ENCODE data around the gene LGR4.
"Not testable (repeated sequence)": the region's sequence is repeated elsewhere in the genome, so short reads cannot be mapped to it uniquely, and the experiment has no call there.

The LGR4 gene, protein sequence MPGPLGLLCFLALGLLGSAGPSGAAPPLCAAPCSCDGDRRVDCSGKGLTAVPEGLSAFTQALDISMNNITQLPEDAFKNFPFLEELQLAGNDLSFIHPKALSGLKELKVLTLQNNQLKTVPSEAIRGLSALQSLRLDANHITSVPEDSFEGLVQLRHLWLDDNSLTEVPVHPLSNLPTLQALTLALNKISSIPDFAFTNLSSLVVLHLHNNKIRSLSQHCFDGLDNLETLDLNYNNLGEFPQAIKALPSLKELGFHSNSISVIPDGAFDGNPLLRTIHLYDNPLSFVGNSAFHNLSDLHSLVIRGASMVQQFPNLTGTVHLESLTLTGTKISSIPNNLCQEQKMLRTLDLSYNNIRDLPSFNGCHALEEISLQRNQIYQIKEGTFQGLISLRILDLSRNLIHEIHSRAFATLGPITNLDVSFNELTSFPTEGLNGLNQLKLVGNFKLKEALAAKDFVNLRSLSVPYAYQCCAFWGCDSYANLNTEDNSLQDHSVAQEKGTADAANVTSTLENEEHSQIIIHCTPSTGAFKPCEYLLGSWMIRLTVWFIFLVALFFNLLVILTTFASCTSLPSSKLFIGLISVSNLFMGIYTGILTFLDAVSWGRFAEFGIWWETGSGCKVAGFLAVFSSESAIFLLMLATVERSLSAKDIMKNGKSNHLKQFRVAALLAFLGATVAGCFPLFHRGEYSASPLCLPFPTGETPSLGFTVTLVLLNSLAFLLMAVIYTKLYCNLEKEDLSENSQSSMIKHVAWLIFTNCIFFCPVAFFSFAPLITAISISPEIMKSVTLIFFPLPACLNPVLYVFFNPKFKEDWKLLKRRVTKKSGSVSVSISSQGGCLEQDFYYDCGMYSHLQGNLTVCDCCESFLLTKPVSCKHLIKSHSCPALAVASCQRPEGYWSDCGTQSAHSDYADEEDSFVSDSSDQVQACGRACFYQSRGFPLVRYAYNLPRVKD

DNA sequence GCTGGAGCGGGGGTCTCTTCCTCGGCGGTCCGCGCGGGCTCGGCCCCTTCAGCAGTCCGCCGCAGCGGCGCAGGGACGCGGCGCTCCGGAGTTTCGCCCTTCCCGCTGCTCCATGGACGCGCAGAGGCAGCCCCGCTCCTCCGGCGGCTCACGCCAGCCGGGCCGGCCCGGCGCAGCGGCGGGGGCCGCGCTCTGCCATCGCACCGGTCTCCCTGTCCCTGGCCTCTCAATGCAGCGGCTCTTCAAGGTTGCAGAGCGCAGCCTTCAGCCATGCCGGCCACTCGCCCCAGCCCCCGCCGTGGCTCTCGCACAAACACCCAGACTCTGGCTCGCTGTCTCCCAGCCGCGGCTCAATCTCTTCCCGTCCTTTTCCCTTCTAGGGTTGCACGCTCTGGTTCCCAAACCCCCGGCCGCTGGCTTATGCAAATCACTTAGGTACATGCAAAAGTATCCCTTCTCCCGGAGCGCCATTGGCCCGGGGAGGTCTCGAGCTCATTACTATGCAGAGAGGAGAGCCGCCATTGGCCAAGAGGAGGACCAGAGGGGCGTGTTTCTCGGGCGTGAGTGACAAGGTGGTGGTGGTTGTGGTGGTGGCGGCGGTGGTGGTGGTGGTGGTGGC lies at the start of gene LGR4:
Gene LGR4 (minus strand): TSS at position 393 of the 619 bp plus-strand sequence. CDS start 488 bp downstream, outside the sequence.
- Histone ChIP-seq H3K36me3 (ENCODE audit: insufficient read depth, low read length) (no peaks in the 10 kb centered on the region), H3K9ac (ENCODE audit: low read depth, low read length) (peak within 1 kb of the TSS; percentile 96), H3K4me1 (ENCODE audit: insufficient read depth, low read length) (peaks cover 20% of the 10 kb centered on the region), H3K9me3 (ENCODE audit: control insufficient read depth, insufficient read depth, low read length) (no peaks in the 10 kb centered on the region)

DNA sequence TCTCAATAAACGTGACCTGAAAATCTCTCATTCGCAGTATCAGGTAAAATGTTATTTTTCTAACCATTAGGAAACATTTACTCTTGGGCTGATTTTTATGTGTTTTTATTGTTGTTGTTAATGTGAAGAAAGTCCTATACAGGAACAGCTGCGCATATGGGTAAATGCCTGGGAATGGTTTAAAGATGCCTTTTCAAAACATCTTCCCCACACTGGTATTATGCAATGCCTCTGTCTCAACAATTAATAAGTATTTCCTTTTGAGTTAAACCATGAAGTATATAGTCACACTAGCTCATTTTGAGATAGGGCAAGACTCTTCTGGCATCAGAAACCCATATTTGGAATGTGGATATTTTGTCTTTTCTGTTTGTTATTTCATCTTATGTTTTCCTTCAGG lies 47.6 kb upstream of the LGR4 start:
- H3K4me1 ChIP-seq (ENCODE audit: insufficient read depth, low read length): no peaks in the 10 kb centered on the region
- H3K9ac ChIP-seq (ENCODE audit: low read depth, low read length): no peak overlapping the region
- no peaks in the 10 kb centered on the region for H3K9me3 ChIP-seq (ENCODE audit: control insufficient read depth, insufficient read depth, low read length)
- H3K36me3 ChIP-seq (ENCODE audit: insufficient read depth, low read length): no peaks in the 10 kb centered on the region

DNA sequence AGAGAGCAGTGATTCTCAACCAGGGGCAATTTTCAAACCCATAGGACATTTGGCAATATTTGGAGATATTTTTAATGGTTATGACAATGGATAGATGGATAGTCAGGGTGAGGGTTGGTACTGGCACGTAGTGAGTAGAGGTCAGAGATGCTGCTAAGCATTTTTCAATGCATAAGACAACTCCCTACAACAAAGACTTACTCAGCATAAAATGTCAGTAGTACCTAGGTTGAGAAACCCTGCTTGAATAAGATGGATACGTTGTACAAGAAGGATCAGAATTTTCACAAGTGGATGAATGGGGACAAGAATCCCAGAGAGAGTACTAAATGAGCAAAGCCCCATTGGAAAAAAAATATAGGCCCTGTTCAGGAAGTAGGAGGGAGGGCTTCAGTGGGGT lies 45.9 kb upstream of the LGR4 start:
- H3K9ac ChIP-seq (ENCODE audit: low read depth, low read length): no peak overlapping the region
- no peaks in the 10 kb centered on the region for H3K9me3 ChIP-seq (ENCODE audit: control insufficient read depth, insufficient read depth, low read length)
- H3K36me3 ChIP-seq (ENCODE audit: insufficient read depth, low read length): no peaks in the 10 kb centered on the region
- H3K4me1 ChIP-seq (ENCODE audit: insufficient read depth, low read length): no peaks in the 10 kb centered on the region

DNA sequence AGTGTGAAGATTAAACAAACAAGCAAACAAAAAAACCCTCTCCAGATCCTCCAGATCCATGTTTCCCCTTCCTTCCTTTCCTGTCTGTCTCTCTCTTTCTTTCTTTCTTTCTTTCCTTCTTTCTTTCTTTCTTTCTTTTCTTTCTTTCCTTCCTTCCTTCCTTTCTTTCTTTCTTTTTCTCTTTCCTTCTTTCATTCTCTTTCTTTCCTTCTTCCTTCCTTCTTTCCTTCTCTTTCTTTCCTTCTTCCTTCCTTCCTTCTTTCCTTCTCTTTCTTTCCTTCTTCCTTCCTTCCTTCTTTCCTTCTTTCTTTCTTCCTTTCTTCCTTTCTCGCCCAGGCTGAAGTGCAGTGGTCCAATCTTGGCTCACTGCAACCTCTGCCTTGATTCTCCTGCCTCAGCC lies 44.9 kb upstream of the LGR4 start:
- not testable (repeated sequence) for H3K36me3 ChIP-seq (ENCODE audit: insufficient read depth, low read length); H3K4me1 ChIP-seq (ENCODE audit: insufficient read depth, low read length); H3K9me3 ChIP-seq (ENCODE audit: control insufficient read depth, insufficient read depth, low read length); H3K9ac ChIP-seq (ENCODE audit: low read depth, low read length)

DNA sequence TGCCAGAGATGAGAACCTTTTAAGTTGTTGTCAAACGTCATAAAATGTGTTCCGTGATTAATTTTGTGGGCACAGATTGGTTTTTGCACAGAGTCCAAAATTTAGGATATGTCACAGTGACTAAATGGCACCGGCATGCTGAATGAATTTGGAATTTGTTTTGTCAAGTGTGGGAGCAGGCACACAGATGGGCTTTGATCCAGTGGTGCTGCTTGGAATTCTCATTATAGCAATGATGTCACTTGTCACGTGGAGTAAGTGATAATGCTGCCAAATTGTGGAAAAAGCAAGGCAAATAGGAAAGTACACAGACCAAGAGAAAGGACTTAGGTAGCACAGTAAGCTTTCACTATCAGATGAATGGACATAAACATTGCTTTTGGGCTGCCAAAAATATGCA lies 42.0 kb upstream of the LGR4 start:
- H3K9ac ChIP-seq (ENCODE audit: low read depth, low read length): no peak overlapping the region
- H3K4me1 ChIP-seq (ENCODE audit: insufficient read depth, low read length): no peaks in the 10 kb centered on the region
- no peaks in the 10 kb centered on the region for H3K9me3 ChIP-seq (ENCODE audit: control insufficient read depth, insufficient read depth, low read length)
- no peaks in the 10 kb centered on the region for H3K36me3 ChIP-seq (ENCODE audit: insufficient read depth, low read length)

DNA sequence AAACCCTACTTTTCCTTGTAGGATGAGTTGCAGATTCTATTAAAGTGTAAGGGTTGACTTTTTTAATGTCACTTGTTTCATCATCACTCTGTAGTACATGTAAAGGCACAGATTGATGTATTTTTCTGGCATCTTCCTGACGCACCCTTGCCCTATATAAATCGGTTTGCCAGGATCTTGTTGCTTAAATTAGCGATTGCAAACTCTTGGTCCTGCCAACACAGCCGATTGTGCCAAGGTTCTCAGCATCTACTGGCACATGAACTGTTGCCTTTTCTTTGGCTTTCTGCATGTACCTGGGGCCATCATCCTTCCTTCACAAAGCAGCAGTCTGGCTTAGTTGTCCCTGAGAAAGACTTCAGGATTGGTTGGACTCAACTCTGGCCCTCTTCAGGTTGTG lies 41.5 kb upstream of the LGR4 start:
- Histone ChIP-seq H3K9ac (ENCODE audit: low read depth, low read length) (no peak overlapping the region), H3K9me3 (ENCODE audit: control insufficient read depth, insufficient read depth, low read length) (no peaks in the 10 kb centered on the region), H3K36me3 (ENCODE audit: insufficient read depth, low read length) (no peaks in the 10 kb centered on the region), H3K4me1 (ENCODE audit: insufficient read depth, low read length) (no peaks in the 10 kb centered on the region)

DNA sequence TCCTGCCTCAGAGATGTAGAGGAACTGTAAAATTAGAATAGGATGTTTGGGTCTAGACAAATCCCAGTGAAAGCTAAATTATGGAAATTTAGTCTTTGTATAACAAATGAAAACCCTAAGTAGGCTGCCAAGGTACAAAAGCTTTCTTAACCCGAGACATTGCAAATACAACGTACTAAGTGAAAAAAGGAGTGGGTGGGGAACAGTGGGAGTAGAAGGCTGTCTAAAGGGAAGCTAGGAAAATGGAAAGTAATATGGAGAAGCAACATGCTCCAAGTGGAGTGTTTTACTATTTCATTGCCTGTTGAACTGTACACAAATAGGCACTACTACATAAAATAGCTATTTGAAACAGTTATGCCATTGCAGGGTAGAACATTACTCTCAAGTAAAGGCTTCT lies 40.8 kb upstream of the LGR4 start:
- no peaks in the 10 kb centered on the region for H3K9me3 ChIP-seq (ENCODE audit: control insufficient read depth, insufficient read depth, low read length)
- H3K9ac ChIP-seq (ENCODE audit: low read depth, low read length): no peak overlapping the region
- no peaks in the 10 kb centered on the region for H3K36me3 ChIP-seq (ENCODE audit: insufficient read depth, low read length)
- no peaks in the 10 kb centered on the region for H3K4me1 ChIP-seq (ENCODE audit: insufficient read depth, low read length)

DNA sequence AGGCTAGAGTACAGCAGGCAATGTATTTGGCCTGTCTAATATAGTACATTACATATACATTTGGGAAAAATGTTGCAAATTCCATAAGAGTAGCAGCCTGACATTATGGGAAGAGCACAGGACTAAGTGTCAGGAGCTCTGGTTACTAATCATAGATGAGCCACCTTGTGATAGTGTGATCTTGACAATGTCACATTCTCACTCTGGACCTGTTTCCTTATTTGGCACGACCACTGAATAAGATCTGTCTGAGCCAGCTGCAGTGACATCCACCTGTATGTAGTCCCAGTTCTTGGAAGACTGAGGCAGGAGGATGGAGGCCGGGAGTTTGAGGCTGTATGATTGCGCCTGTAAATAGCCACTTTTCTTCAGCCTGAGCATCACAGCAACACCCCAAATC lies 39.6 kb upstream of the LGR4 start:
- Histone ChIP-seq H3K9me3 (ENCODE audit: control insufficient read depth, insufficient read depth, low read length) (no peaks in the 10 kb centered on the region), H3K9ac (ENCODE audit: low read depth, low read length) (no peak overlapping the region), H3K36me3 (ENCODE audit: insufficient read depth, low read length) (no peaks in the 10 kb centered on the region), H3K4me1 (ENCODE audit: insufficient read depth, low read length) (no peaks in the 10 kb centered on the region)

DNA sequence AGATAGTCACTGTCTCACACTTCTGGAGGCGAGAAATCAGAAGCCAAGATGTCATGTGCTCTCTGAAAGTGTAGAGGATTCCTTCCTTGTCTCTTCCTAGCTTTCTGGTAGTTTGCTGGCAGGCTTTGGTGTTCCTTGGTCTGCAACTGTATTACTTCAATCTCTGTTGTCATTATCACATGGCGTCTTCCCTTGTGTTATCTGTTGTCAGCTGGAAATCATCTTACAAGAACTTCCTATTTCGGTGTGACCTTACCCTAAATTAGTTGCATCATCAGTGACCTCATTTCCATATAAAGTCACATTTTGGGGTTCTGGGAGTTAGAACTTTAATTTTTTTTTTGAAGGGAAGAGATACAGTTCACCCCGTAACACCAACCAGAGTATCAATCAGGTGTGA lies 37.3 kb upstream of the LGR4 start:
- H3K9ac ChIP-seq (ENCODE audit: low read depth, low read length): no peak overlapping the region
- H3K4me1 ChIP-seq (ENCODE audit: insufficient read depth, low read length): no peaks in the 10 kb centered on the region; the same call in 1 of the 2 replicates
- H3K9me3 ChIP-seq (ENCODE audit: control insufficient read depth, insufficient read depth, low read length): no peaks in the 10 kb centered on the region
- H3K36me3 ChIP-seq (ENCODE audit: insufficient read depth, low read length): no peaks in the 10 kb centered on the region

DNA sequence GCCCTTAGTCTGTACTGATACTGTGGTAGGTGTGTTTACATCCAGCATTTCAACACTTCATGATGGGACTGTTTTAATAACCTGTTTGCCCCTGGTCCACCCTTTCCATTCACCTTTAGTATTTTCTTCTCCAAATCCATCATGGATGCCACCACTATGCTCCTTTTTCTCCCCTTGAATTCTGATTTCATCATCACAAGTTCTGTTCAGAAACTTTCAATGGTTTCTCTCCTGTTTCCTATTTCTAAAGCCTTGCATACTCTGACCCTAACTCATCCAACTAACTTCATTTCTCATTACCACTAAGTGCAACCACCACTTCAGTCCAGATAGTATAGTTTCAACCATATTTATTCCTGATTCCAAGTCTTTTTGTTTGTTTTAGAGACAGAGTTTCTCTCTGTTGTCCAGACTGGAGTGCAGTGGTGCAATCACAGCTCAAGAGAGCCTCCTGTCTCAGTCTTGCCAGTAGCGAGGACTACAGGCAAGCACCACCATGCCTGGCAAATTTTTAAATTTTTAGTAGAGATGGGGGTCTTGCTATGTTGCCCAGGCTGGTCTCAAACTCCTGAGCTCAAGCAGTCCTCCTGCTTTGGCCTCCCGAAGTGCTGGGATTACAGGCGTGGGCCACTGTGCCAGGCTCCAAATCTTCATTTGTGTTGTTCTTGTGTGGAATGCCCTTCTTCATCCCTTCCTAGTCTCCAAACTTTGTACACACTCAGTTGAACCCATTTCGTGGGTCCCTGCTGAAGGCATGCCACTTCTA lies 35.1 kb upstream of the LGR4 start:
- H3K9me3 ChIP-seq (ENCODE audit: control insufficient read depth, insufficient read depth, low read length): no peaks in the 10 kb centered on the region
- H3K36me3 ChIP-seq (ENCODE audit: insufficient read depth, low read length): no peaks in the 10 kb centered on the region
- H3K9ac ChIP-seq (ENCODE audit: low read depth, low read length): peak overlapping the region; percentile 95; the same call in 1 of the 2 replicates
- H3K4me1 ChIP-seq (ENCODE audit: insufficient read depth, low read length): no peaks in the 10 kb centered on the region; the same call in 1 of the 2 replicates

DNA sequence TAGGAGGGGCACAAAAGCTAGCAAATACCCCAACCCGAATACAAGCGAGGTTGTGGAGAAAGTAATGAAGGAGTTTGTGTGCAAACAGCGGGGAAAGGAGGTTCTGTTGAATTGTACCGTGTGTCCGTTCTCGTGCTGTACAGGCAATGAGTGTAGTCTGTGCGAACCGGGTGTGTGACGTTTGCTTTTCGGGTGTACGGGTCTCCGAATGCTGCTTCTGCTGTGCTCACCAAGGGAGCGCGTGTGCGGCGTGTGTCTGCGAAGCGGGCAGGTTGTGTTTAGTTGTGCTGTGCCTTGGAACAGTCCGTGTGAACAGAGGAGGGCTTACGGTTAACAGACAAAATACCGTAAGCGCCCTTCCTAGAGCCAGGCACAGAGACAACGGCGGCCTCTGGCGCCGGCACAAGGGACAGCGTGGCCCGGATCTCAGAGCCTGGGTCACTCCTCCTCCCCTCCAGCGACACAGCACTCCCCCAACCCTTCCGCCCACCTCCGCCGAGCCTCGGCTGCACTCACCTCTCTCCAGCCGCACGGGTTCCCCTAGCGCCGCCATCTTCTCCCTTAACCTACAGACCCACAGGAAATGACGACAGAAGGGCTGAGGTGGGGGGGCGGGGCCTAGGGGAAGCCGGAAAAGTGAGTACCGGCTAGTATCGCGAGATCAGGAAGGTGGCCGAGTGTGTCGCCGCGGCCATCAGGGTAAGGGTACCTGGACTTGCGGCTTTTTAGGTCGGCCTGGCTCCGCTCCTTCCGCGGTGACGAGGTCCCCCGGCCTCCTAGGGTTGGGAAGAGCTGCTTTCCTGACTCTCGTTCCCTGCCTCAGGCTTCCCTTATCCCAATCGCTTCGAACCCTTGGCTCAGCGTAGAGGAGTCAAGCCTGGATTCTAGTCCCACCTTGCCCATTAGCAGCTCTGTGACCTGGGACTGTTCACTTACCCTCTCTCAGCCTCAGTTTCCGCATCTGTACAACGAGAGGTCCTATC lies 33.9 kb upstream of the LGR4 start, which contains the start of gene LIN7C:
Gene LIN7C (minus strand): TSS at position 570 of the 983 bp plus-strand sequence. CDS start 17 bp downstream, at position 553.
- no peaks in the 10 kb centered on the region for H3K9me3 ChIP-seq (ENCODE audit: control insufficient read depth, insufficient read depth, low read length)
- H3K36me3 ChIP-seq (ENCODE audit: insufficient read depth, low read length): no peaks in the 10 kb centered on the region
- no peaks in the 10 kb centered on the region; the same call in 1 of the 2 replicates for H3K4me1 ChIP-seq (ENCODE audit: insufficient read depth, low read length)
- H3K9ac ChIP-seq (ENCODE audit: low read depth, low read length): peak within 1 kb of the TSS; percentile 95

DNA sequence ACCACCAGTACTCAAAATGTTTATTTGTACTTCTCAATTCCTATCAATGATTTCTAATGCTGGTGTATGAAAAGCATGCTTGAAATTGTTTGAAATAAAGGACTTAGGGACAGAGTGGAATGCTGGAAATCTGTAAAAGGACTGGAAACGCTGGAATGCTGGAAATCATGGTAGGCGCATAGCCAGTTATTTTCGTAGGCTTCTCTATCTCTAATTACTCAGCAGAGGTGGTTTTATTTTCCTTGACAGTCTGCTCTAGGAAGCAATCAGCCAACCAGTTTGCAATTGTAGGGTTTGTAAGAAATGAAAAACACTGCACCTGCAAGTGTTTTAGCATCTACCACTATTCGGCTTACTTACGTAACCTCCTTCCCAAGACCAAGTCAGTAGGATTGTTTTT lies 33.2 kb upstream of the LGR4 start:
- no peaks in the 10 kb centered on the region; the same call in 1 of the 2 replicates for H3K4me1 ChIP-seq (ENCODE audit: insufficient read depth, low read length)
- peak overlapping the region; percentile 95 for H3K9ac ChIP-seq (ENCODE audit: low read depth, low read length)
- no peaks in the 10 kb centered on the region for H3K36me3 ChIP-seq (ENCODE audit: insufficient read depth, low read length)
- H3K9me3 ChIP-seq (ENCODE audit: control insufficient read depth, insufficient read depth, low read length): no peaks in the 10 kb centered on the region

DNA sequence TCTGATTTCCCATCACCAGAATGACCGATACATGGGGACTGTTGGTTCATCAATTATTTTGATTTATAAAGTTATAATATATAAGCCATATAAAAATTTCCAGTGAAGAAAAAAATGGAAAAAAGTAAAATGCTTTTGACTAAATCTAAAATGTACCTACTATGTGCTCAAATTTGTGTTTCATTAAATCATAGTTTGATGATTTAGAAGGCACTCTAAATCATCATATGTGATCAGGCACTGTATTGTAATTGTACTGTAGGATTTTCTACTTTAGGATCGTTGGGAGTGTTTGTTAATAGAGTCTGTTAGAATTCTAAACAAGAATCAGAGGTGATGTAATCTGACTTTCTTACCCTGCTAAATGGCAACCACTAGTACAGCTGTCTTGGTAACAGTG lies 31.6 kb upstream of the LGR4 start:
- Histone ChIP-seq H3K9me3 (ENCODE audit: control insufficient read depth, insufficient read depth, low read length) (no peaks in the 10 kb centered on the region), H3K4me1 (ENCODE audit: insufficient read depth, low read length) (no peaks in the 10 kb centered on the region; the same call in 1 of the 2 replicates), H3K9ac (ENCODE audit: low read depth, low read length) (no peak overlapping the region), H3K36me3 (ENCODE audit: insufficient read depth, low read length) (no peaks in the 10 kb centered on the region)
